CD14-positive monocyte (primary cell): ENCODE data around the gene ACSS3. TPM values are rescaled to one million over a fixed set of nuclear protein-coding genes. Genes with fewer than 3 reads are reported as not detected.

Source experiments
- DNase-seq, 3 donors: peaks; one replicate each; pipeline ENCODE4 v3.0.0-alpha.2; 2011 to 2022
- H2AFZ ChIP-seq: 2 replicates; pipeline ENCODE4 v1.6.0; 2012; ENCODE audit warnings: mild to moderate bottlenecking, low read depth, low read length, inconsistent platforms; ENCODE audit not compliant: insufficient read depth, poor library complexity, severe bottlenecking
- H3K27ac ChIP-seq, 2 donors: 1 replicate in 1 of 2; 2 replicates in 1 of 2; pipeline ENCODE4 v1.5.1; 2012 to 2013; ENCODE audit warnings: low read length in 2 of 2, control low read depth in 1 of 2, inconsistent platforms in 1 of 2, low read depth in 1 of 2, mild to moderate bottlenecking in 1 of 2
- H3K27me3 ChIP-seq, 2 donors: one replicate each; pipeline versions ENCODE4 v1.6.0 to v1.6.1; 2011 to 2013; ENCODE audit warnings: low read length in 2 of 2; ENCODE audit not compliant: control insufficient read depth in 2 of 2, insufficient read depth in 2 of 2
- H3K36me3 ChIP-seq, 2 donors: replicated peaks in 1 of 2; 1 replicate in 1 of 2; 2 replicates in 1 of 2; pipeline versions ENCODE4 v1.5.1 to v1.6.1; 2012 to 2013; ENCODE audit warnings: low read length in 2 of 2, control low read depth in 1 of 2, inconsistent platforms in 1 of 2, mild to moderate bottlenecking in 1 of 2; ENCODE audit not compliant: insufficient read depth in 2 of 2, control insufficient read depth in 1 of 2
- H3K4me1 ChIP-seq, 2 donors: 1 replicate in 1 of 2; 2 replicates in 1 of 2; pipeline versions ENCODE4 v1.5.1 to v1.6.1; 2012 to 2013; ENCODE audit warnings: low read length in 2 of 2, control low read depth in 1 of 2, inconsistent platforms in 1 of 2, mild to moderate bottlenecking in 1 of 2, moderate library complexity in 1 of 2; ENCODE audit not compliant: insufficient read depth in 2 of 2, control insufficient read depth in 1 of 2
- H3K4me2 ChIP-seq: replicated peaks from 2 replicates; pipeline ENCODE3; 2012; ENCODE audit warnings: low read length, moderate library complexity, mild to moderate bottlenecking; ENCODE audit not compliant: poor library complexity, severe bottlenecking; ENCODE audit errors: extremely low read depth
- H3K4me3 ChIP-seq, 3 experiments: fragments of 200-600 bp in 1 of 3; sonication (generic) in 1 of 3; replicated peaks in 1 of 3; 1 replicate in 2 of 3; 2 replicates in 1 of 3; pipeline ENCODE4 v1.5.1; 2011 to 2013; ENCODE audit warnings: low read length in 3 of 3, mild to moderate bottlenecking in 3 of 3, control low read depth in 2 of 3, low read depth in 2 of 3, inconsistent platforms in 1 of 3, moderate library complexity in 1 of 3
- H3K79me2 ChIP-seq: 2 replicates; pipeline ENCODE4 v1.6.0; 2012; ENCODE audit warnings: mild to moderate bottlenecking, control low read depth, inconsistent platforms, low read length, moderate library complexity; ENCODE audit not compliant: insufficient read depth
- H3K9ac ChIP-seq: 2 replicates; pipeline ENCODE4 v1.6.0; 2017; ENCODE audit warnings: low read length, mild to moderate bottlenecking; ENCODE audit not compliant: insufficient read depth, poor library complexity, severe bottlenecking
- H3K9me3 ChIP-seq, 2 donors: replicated peaks in 1 of 2; 1 replicate in 1 of 2; 2 replicates in 1 of 2; pipeline versions ENCODE4 v1.5.1 to v1.6.1; 2012 to 2013; ENCODE audit warnings: low read length in 2 of 2, control low read depth in 1 of 2; ENCODE audit not compliant: control insufficient read depth in 1 of 2, insufficient read depth in 1 of 2
- H4K20me1 ChIP-seq: 2 replicates; pipeline ENCODE4 v1.6.0; 2012; ENCODE audit warnings: mild to moderate bottlenecking, low read length, control low read depth, moderate library complexity; ENCODE audit not compliant: insufficient read depth
- H3K27ac Mint-ChIP-seq, 7 donors: one replicate each; pipeline ENCODE4 v1.8.0; 2020; ENCODE audit warnings: mild to moderate bottlenecking in 7 of 7, mixed read lengths in 7 of 7, moderate library complexity in 6 of 7, inconsistent platforms in 2 of 7
- H3K27me3 Mint-ChIP-seq, 3 donors: one replicate each; pipeline ENCODE4 v1.8.0; 2021 to 2022; ENCODE audit warnings: low read depth in 3 of 3, mild to moderate bottlenecking in 3 of 3, mixed read lengths in 3 of 3, moderate library complexity in 3 of 3, inconsistent platforms in 1 of 3
- H3K36me3 Mint-ChIP-seq, 2 donors: one replicate each; pipeline ENCODE4 v1.8.0; 2020; ENCODE audit warnings: mixed read lengths in 2 of 2, inconsistent platforms in 1 of 2, mild to moderate bottlenecking in 1 of 2
- H3K4me1 Mint-ChIP-seq: one replicate; pipeline ENCODE4 v1.8.0; 2020; ENCODE audit warnings: mild to moderate bottlenecking, mixed read lengths
- H3K4me3 Mint-ChIP-seq, 2 donors: one replicate each; pipeline ENCODE4 v1.8.0; 2020; ENCODE audit warnings: mild to moderate bottlenecking in 2 of 2, mixed read lengths in 2 of 2, moderate library complexity in 1 of 2
- H3K9me3 Mint-ChIP-seq, 7 donors: one replicate each; pipeline ENCODE4 v1.8.0; 2020 to 2022; ENCODE audit warnings: mixed read lengths in 7 of 7, mild to moderate bottlenecking in 6 of 7, moderate library complexity in 6 of 7, inconsistent platforms in 2 of 7
- CTCF ChIP-seq: fragments of 200-600 bp; IDR thresholded peaks from one replicate; pipeline ENCODE4 v1.8.0; 2022; ENCODE audit warnings: antibody characterized with exemption, mild to moderate bottlenecking
- WGBS: methylation state at CpG from one replicate; pipeline ENCODE4 v1.1.5; 2013; ENCODE audit warnings: missing lambda C conversion rate; ENCODE audit not compliant: insufficient coverage; 5-methylcytosine and 5-hydroxymethylcytosine counted together
- intact Hi-C, 2 donors: fragments of 100-400 bp; cut with micrococcal nuclease; formaldehyde crosslinking; loops; one replicate each; pipeline versions ENCODE4 v1.15.0 to v1.15.1; 2023
- polyA plus RNA-seq, 3 donors: library from polyadenylated mRNA; depleted of rRNA in 1 of 3; unstranded in 2 of 3; stranded (reverse) in 1 of 3; fragments of 300-500 nt in 2 of 3; fragments of >200 nt in 1 of 3; fragmentation: Illumina TruSeq in 2 of 3; gene quantifications; 1 replicate in 2 of 3; 2 replicates in 1 of 3; pipeline ENCODE4 v1.2.3, GENCODE V29; 2012 to 2021
- small RNA-seq: library from RNA; depleted of rRNA; stranded (forward); fragments of <200 nt; gene quantifications from one replicate; pipeline ENCODE3, GENCODE V24; 2012; ENCODE audit warnings: low read depth; ENCODE audit not compliant: insufficient read length

ACSS3 gene
- polyA plus RNA-seq, 3 donors, result 0.09 to 0.16 TPM; not detected in 1

GRCh38 chr12:81303935-81304334 lies 226.1 kb downstream of the ACSS3 start:
- TF ChIP-seq CTCF, result no peak
- H3K4me1 ChIP-seq, result no peaks in the 10 kb centered on the region
- H3K36me3 ChIP-seq, result no peaks in the 10 kb centered on the region
- H3K79me2 ChIP-seq, result no peaks in the 10 kb centered on the region
- H3K4me3 ChIP-seq, result no peak overlapping the region
- H3K4me2 ChIP-seq, result no peak overlapping the region
- Mint-ChIP-seq H3K4me3 (no peak overlapping the region), H3K9me3 (peaks cover 0 to 3% (median 0%) of the 10 kb centered on the region in 7 donors), H3K27ac (no peak overlapping the region), H3K36me3 (no peaks in the 10 kb centered on the region), H3K27me3 (peaks cover 0 to 2% (median 1%) of the 10 kb centered on the region in 3 donors), H3K4me1 (no peaks in the 10 kb centered on the region)
- H2AFZ ChIP-seq, result no peak overlapping the region
- intact Hi-C loops, result no loop called here
- H3K9ac ChIP-seq, result no peak overlapping the region
- H3K9me3 ChIP-seq, result no peaks in the 10 kb centered on the region
- no peaks in the 10 kb centered on the region for H4K20me1 ChIP-seq
- WGBS, result no CpG with 5 or more reads among the region's 3 CpGs
- no peak overlapping the region for H3K27ac ChIP-seq
- no peak for DNase-seq
- H3K27me3 ChIP-seq, result no peaks in the 10 kb centered on the region

Small RNA genes within 50 kb of the gene (small RNA-seq; reads per million reads assigned to genes)
- not detected for gene MIR4699

Other genes starting within 250 kb of the ACSS3 start
- gene LIN7A, start 140.1 kb upstream of the ACSS3 start, polyA plus RNA-seq, result 10 to 100 TPM in 2 of 3 donors, 1 to 10 TPM in 1; 8.0 to 16.6 (median 15.2) TPM